ENCODE measurements around the gene ARHGAP42.
A peak's percentile ranks its signal among the peaks of the same experiment; 100 is the strongest.
"Not testable (repeated sequence)": the region's sequence is repeated elsewhere in the genome, so short reads cannot be mapped to it uniquely, and the experiment has no call there.

ARHGAP42 gene, protein sequence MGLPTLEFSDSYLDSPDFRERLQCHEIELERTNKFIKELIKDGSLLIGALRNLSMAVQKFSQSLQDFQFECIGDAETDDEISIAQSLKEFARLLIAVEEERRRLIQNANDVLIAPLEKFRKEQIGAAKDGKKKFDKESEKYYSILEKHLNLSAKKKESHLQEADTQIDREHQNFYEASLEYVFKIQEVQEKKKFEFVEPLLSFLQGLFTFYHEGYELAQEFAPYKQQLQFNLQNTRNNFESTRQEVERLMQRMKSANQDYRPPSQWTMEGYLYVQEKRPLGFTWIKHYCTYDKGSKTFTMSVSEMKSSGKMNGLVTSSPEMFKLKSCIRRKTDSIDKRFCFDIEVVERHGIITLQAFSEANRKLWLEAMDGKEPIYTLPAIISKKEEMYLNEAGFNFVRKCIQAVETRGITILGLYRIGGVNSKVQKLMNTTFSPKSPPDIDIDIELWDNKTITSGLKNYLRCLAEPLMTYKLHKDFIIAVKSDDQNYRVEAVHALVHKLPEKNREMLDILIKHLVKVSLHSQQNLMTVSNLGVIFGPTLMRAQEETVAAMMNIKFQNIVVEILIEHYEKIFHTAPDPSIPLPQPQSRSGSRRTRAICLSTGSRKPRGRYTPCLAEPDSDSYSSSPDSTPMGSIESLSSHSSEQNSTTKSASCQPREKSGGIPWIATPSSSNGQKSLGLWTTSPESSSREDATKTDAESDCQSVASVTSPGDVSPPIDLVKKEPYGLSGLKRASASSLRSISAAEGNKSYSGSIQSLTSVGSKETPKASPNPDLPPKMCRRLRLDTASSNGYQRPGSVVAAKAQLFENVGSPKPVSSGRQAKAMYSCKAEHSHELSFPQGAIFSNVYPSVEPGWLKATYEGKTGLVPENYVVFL

DNA sequence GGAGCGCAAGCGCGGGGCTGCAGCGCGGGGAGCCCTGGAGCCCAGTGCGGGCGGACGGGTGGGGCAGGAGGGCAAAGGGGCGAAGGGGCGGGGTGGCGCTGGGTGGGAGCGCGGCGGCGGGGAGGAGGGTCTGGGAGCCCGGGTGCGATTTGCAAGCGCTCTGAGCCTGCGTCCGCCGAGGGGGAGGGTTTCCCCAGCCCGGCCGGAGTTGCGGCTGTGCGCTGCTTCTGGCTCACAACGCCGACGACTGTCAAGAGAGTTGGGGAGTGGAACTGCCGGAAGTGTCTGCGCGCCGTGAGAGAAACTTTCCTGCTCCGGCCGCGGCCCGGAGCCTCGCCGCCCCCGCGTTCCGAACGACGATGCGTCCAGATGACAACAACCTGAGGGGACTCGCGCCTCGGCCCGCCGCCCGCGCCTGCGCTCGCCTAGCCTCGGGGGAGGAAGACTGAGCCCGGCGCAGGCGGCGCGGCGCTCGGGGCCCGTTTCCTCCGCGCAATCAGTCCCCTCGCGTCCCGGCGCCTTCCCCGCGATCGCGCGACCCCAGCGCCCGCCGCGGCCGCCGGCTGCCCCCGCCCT, at the start of gene ARHGAP42:
Gene ARHGAP42 (plus strand): TSS at position 235 of the 576 bp plus-strand sequence. CDS start 391 bp downstream, outside the sequence.
- H3K36me3 Mint-ChIP-seq (ENCODE audit: low read depth) = no peaks in the 10 kb centered on the region
- H3K27me3 Mint-ChIP-seq = peaks cover 40% of the 10 kb centered on the region
- peak within 1 kb of the TSS; percentile 91 for H3K4me3 Mint-ChIP-seq
- peak within 1 kb of the TSS; percentile 59 for H3K27ac Mint-ChIP-seq
- peaks cover 17% of the 10 kb centered on the region for H3K4me1 Mint-ChIP-seq (ENCODE audit: low read depth)
- no peaks in the 10 kb centered on the region for H3K9me3 Mint-ChIP-seq
- intact Hi-C loops (cut with micrococcal nuclease) = no loop called here

DNA sequence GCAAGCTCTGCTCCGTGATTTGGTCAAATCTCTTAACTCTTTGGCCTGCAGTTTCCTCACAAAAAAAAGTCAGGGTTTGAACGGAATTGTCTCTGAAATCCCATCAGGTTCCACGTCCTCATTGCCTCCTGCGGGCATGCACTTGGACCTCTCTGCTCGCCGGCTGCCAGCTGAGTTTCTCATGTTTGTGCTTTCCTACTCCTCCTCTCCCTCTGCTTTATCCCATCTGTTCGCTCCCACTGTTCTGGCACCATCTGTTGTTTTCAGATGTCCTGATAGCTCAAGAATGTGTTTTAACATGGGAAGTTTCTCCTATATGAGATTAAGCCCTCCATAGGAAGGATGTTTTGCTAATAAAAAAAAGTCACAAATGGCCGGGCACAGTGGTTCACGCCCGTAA, 49.4 kb upstream of the ARHGAP42 start:
- Mint-ChIP-seq H3K4me1 (ENCODE audit: low read depth) (no peaks in the 10 kb centered on the region), H3K27me3 (no peaks in the 10 kb centered on the region), H3K27ac (no peak overlapping the region), H3K4me3 (no peak overlapping the region), H3K9me3 (no peaks in the 10 kb centered on the region), H3K36me3 (ENCODE audit: low read depth) (no peaks in the 10 kb centered on the region)
- intact Hi-C loops (cut with micrococcal nuclease) = no loop called here

DNA sequence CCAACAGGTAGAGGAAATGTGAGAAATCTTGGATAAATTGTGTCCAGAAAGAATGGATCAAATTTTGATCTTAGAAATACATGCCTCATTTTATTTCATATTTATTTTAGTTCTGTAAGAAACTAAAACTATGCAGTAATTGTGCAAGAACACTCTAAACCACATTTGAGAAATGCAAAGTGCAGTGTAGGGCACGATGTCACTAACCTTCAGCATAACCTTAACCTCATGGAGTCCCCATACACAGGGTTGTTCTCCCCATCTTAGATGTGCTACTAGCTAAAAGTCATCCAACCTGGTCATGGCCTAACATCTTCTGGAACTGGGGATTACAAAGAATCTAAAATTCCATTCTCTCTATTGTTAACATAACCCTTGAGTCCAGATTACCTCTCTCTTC, 48.4 kb upstream of the ARHGAP42 start:
- Mint-ChIP-seq H3K9me3 (no peaks in the 10 kb centered on the region), H3K27me3 (no peaks in the 10 kb centered on the region), H3K4me3 (no peak overlapping the region), H3K36me3 (ENCODE audit: low read depth) (no peaks in the 10 kb centered on the region), H3K4me1 (ENCODE audit: low read depth) (no peaks in the 10 kb centered on the region), H3K27ac (no peak overlapping the region)
- intact Hi-C loops (cut with micrococcal nuclease) = no loop called here

DNA sequence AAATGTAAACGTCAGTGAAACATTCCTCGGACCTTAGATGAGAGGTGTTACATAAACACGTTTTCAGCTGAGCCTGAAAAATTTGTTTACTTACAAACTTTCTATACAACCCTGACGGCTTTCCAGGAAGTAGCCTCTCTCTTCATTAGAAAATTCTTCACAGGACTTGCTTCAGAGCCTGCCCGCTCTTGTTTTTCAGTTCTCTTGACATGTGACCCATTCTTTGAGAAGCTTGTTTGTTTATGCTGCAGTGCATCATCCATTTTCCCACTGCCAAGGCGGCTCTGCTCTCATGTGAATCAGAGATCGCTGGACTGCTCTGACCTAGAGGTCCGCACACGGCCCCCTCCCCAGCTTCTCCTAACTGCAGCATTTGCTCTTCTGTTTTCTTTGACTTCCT, 47.9 kb upstream of the ARHGAP42 start:
- Mint-ChIP-seq H3K27me3 (no peaks in the 10 kb centered on the region), H3K36me3 (ENCODE audit: low read depth) (no peaks in the 10 kb centered on the region)

DNA sequence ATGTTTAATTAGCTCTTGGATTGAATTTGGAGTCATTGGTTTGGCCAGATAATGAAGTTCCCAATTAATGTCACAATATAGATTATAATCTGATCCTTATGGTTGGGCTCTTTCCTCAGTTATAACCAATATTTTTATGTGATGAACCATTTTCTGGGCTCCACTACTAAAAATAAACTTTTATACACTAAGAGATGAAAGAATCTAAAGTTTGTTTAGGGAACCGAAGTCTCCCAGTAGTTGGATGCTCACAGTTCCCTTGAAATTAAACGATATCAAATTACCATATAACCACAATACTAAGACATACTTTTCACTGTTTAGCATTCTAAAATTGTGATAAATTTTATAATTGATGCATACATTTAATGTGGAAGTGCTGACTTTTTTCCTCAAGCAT, 47.0 kb upstream of the ARHGAP42 start:
- H3K27ac Mint-ChIP-seq = no peak overlapping the region
- no peak overlapping the region for H3K4me3 Mint-ChIP-seq
- no peaks in the 10 kb centered on the region for H3K9me3 Mint-ChIP-seq
- no peaks in the 10 kb centered on the region for H3K36me3 Mint-ChIP-seq (ENCODE audit: low read depth)
- no peaks in the 10 kb centered on the region for H3K27me3 Mint-ChIP-seq
- intact Hi-C loops (cut with micrococcal nuclease) = no loop called here
- H3K4me1 Mint-ChIP-seq (ENCODE audit: low read depth) = no peaks in the 10 kb centered on the region

More for the DNA sequence above, 47.9 kb upstream of the ARHGAP42 start:
- H3K9me3 Mint-ChIP-seq = no peaks in the 10 kb centered on the region
- no peak overlapping the region for H3K27ac Mint-ChIP-seq
- no peak overlapping the region for H3K4me3 Mint-ChIP-seq
- H3K4me1 Mint-ChIP-seq (ENCODE audit: low read depth) = no peaks in the 10 kb centered on the region
- intact Hi-C loops (cut with micrococcal nuclease) = no loop called here

DNA sequence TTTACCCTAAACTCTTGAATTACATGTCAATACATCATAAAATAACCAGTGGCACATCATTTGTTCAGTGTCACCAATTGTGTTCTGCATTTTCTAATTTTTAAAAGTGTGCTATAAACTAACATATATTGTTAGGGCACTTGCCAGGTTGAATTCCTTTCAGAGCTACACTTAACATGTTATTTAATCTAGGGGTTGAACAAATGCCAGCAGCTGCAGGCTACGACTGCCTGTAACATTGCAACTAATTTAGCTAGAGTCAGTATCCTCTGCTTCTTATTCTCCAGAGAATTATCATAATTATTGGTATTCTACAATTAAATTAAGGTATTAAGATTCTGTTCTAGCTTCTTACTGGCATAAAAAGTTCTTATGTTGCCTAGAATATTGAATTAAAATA, 46.4 kb upstream of the ARHGAP42 start:
- Mint-ChIP-seq H3K9me3 (no peaks in the 10 kb centered on the region), H3K4me1 (ENCODE audit: low read depth) (no peaks in the 10 kb centered on the region), H3K27ac (no peak overlapping the region), H3K27me3 (no peaks in the 10 kb centered on the region), H3K4me3 (no peak overlapping the region), H3K36me3 (ENCODE audit: low read depth) (no peaks in the 10 kb centered on the region)
- intact Hi-C loops (cut with micrococcal nuclease) = no loop called here

DNA sequence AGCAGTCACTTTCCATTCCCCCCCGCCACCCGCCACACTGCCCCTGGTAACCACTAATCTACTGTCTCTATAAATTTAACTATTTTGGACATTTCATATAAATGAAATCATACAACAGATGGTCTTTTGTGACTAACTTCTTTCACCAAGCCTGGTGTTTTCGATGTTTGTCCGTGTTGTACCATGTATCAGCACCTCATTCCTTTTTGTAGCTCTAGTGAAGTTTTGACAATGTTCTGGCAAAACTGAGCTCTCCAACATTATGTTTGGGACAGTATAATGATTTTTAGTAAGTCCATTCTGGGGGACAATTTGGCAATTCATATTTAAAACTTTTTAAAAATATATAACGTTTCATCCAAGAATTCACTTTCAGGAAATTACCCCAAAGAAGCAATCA, 45.6 kb upstream of the ARHGAP42 start:
- H3K27me3 Mint-ChIP-seq = no peaks in the 10 kb centered on the region
- H3K4me1 Mint-ChIP-seq (ENCODE audit: low read depth) = no peaks in the 10 kb centered on the region
- H3K27ac Mint-ChIP-seq = no peak overlapping the region
- intact Hi-C loops (cut with micrococcal nuclease) = no loop called here
- peaks cover 7% of the 10 kb centered on the region for H3K9me3 Mint-ChIP-seq
- H3K36me3 Mint-ChIP-seq (ENCODE audit: low read depth) = no peaks in the 10 kb centered on the region
- no peak overlapping the region for H3K4me3 Mint-ChIP-seq

DNA sequence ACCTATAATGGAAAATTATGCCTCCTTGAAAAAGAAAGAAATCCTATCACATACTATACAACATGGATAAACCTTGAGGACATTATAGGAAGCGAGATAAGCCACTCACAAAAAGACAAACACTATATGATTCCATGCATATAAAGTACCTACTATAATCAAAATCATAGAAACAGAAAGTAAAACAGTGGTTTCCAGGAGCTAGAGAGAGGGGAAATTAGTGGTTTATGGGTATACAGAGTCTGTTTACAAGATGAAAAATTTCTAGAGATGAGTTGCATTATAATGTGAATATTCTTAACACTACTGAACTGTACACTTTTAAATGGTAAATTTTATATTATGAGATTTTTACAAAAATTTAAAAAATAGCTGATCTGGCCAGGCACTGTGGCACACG, 40.5 kb upstream of the ARHGAP42 start:
- Mint-ChIP-seq H3K27me3 (no peaks in the 10 kb centered on the region), H3K27ac (no peak overlapping the region), H3K36me3 (ENCODE audit: low read depth) (no peaks in the 10 kb centered on the region), H3K4me3 (no peak overlapping the region), H3K9me3 (peaks cover 28% of the 10 kb centered on the region), H3K4me1 (ENCODE audit: low read depth) (no peaks in the 10 kb centered on the region)
- intact Hi-C loops (cut with micrococcal nuclease) = no loop called here

DNA sequence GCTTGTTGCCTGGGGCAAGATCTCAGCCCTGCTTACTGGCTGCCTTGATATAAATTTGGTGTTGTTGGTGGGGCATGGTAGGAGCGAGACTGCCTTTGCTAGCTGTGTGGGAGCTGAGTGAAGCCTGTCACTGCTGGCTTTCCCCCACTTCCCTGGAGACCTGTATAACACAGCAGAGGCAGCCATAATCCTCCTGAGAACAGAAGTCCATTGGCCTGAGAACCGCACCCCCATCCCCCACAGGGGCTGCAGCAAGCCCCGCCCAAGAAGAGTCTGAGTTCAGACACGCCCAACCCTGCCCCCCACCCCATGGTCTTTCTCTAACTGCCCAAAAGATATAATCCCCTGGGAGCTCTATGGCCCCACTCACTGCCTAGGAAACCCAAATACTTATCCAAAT, 39.2 kb upstream of the ARHGAP42 start:
- Mint-ChIP-seq H3K27me3 (no peaks in the 10 kb centered on the region), H3K4me3 (no peak overlapping the region), H3K27ac (no peak overlapping the region), H3K4me1 (ENCODE audit: low read depth) (no peaks in the 10 kb centered on the region), H3K36me3 (ENCODE audit: low read depth) (no peaks in the 10 kb centered on the region), H3K9me3 (peaks cover 41% of the 10 kb centered on the region)
- intact Hi-C loops (cut with micrococcal nuclease) = no loop called here

DNA sequence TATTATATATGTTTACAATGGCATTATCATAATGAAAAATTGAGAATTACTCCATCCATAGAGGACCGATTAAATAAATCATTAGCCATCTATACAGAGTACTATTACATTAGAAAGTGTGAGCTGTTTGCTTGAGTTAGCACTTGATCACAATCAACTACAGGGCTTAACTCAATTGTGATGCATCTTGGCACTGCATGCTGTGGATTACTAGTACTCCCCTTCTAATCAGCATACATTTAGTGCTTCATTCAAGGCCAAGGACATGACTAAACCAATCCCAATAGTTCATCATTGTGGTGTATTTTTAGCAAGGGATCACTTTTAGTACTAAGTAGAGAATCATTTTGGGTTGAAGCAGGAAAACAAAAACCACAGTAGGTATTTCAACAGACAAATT, 23.5 kb upstream of the ARHGAP42 start:
- Mint-ChIP-seq H3K9me3 (no peaks in the 10 kb centered on the region), H3K27me3 (no peaks in the 10 kb centered on the region), H3K4me3 (no peak overlapping the region), H3K4me1 (ENCODE audit: low read depth) (no peaks in the 10 kb centered on the region), H3K36me3 (ENCODE audit: low read depth) (no peaks in the 10 kb centered on the region), H3K27ac (no peak overlapping the region)
- intact Hi-C loops (cut with micrococcal nuclease) = no loop called here

DNA sequence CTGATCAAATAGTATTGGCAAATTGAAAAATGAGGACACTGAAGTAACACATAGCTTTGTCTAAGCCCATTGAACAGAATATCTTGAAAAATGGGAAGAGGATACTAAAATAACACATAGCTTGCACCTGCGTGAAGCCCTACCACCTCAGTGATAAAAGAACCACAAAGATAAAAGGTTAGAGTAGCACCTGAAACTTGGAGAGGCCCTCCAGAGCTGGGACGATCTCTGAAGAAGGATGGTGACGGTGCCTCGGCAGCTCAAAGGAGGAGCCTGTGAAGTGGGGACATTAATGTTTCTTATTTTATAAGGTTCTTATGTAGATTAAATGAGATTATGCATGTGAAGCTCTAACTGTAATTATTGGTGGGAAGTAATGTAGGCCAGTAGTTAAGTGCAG, 23.1 kb upstream of the ARHGAP42 start:
- Mint-ChIP-seq H3K27me3 (no peaks in the 10 kb centered on the region), H3K27ac (no peak overlapping the region), H3K4me3 (no peak overlapping the region), H3K9me3 (no peaks in the 10 kb centered on the region), H3K36me3 (ENCODE audit: low read depth) (no peaks in the 10 kb centered on the region), H3K4me1 (ENCODE audit: low read depth) (no peaks in the 10 kb centered on the region)
- intact Hi-C loops (cut with micrococcal nuclease) = no loop called here

DNA sequence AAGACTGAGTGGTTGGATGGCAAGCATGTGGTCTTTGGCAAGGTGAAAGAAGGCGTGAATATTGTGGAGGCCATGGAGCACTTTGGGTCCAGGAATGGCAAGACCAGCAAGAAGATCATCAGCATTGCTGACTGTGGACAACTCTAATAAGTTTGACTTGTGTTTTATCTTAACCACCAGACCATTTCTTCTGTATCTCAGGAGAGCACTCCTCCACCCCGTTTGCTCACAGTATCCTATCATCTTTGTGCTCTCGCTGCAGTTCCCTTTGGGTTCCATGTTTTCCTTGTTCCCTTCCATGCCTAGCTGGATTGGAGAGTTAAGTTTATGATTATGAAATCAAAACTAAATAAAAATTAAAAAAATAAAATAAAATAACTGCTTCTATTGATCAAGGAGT, 20.3 kb upstream of the ARHGAP42 start:
- H3K36me3 Mint-ChIP-seq (ENCODE audit: low read depth); H3K27me3 Mint-ChIP-seq; H3K4me3 Mint-ChIP-seq; H3K9me3 Mint-ChIP-seq; H3K4me1 Mint-ChIP-seq (ENCODE audit: low read depth); H3K27ac Mint-ChIP-seq; intact Hi-C loops (cut with micrococcal nuclease): not testable (repeated sequence)

DNA sequence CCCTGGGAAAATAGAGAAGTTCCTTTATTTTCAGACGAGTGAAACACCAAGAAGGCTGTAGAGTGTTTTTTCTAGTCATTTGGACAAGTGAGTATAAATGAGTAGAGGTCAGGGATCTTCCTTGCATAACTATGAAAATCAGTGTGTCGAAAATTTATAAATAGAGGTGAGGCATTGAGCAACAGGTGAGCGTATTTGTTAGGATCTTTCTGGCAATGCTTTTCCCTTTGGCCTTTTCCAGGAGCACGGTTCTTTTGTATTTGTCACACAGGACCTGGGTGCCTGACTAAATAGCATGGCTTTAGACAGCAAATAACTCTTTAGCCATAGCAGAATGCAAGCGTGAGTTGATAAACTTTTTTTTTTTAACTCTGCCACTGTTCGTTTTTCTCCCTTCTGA, 19.6 kb upstream of the ARHGAP42 start:
- H3K27me3 Mint-ChIP-seq = no peaks in the 10 kb centered on the region

DNA sequence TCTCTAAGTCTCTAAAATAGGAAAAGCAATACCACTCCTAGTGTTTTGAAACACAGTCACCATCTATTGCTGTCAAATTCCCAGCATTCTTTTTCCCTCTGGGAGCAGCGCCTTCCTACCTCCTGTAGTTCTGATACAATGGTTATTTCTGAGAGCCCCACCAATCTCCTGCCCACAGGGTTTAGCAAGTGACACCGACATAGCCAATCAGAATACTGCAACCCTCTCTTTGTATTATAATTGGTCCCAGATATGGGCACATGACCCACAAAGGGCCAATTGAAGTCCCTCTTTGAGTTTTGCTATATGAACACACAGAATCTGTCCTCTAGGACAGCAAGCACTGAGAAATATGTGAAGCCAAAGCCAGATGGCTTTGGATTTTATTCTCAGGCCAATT, 16.9 kb upstream of the ARHGAP42 start:
- no peaks in the 10 kb centered on the region for H3K9me3 Mint-ChIP-seq
- no peaks in the 10 kb centered on the region for H3K36me3 Mint-ChIP-seq (ENCODE audit: low read depth)
- H3K27me3 Mint-ChIP-seq = no peaks in the 10 kb centered on the region
- intact Hi-C loops (cut with micrococcal nuclease) = no loop called here
- H3K4me1 Mint-ChIP-seq (ENCODE audit: low read depth) = no peaks in the 10 kb centered on the region
- H3K4me3 Mint-ChIP-seq = no peak overlapping the region
- no peak overlapping the region for H3K27ac Mint-ChIP-seq

More for the DNA sequence above, 19.6 kb upstream of the ARHGAP42 start:
- Mint-ChIP-seq H3K27ac (no peak overlapping the region), H3K36me3 (ENCODE audit: low read depth) (no peaks in the 10 kb centered on the region), H3K4me1 (ENCODE audit: low read depth) (no peaks in the 10 kb centered on the region), H3K4me3 (no peak overlapping the region), H3K9me3 (no peaks in the 10 kb centered on the region)
- intact Hi-C loops (cut with micrococcal nuclease) = no loop called here

Measured in dendritic cell treated with granulocyte-macrophage colony-stimulating factor and Interleukin-4, amounts not matched to agents 40 ng/mL and 50 ng/mL, for 4 days (primary cell).